CD4-positive, alpha-beta T cell treated with Interferon gamma for 1 hour (primary cell): ENCODE data around the gene ELAVL3.

Experiments used
- DNase-seq: peaks from one replicate; pipeline ENCODE4 v3.0.0-alpha.2; 2020

The ELAVL3 gene

GRCh38 chr19:11405846-11406643 is 74.8 kb downstream of the ELAVL3 start:
- DNase-seq: peak; percentile 38

GRCh38 chr19:11404588-11405222 is 76.1 kb downstream of the ELAVL3 start:
- DNase-seq: no peak

- no peak for DNase-seq
Measured at GRCh38 chr19:11401808-11402543, 78.9 kb downstream of the ELAVL3 start.
